Endodermal cell (in vitro differentiated cells): ENCODE data around the gene PHKA2. TPM values are rescaled to one million over a fixed set of nuclear protein-coding genes. Genes with fewer than 3 reads are reported as not detected.

Source experiments
- DNase-seq: peaks from one replicate; pipeline ENCODE4 v3.0.0-alpha.2; 2017
- H3K27ac ChIP-seq: 2 replicates; pipeline ENCODE4 v1.5.1; 2013; ENCODE audit warnings: mild to moderate bottlenecking, low read depth, low read length, moderate library complexity
- H3K27me3 ChIP-seq: 2 replicates; pipeline ENCODE4 v1.6.1; 2013; ENCODE audit warnings: mild to moderate bottlenecking, low read length, moderate library complexity; ENCODE audit not compliant: insufficient read depth, control insufficient read depth, poor library complexity, severe bottlenecking
- H3K36me3 ChIP-seq: 2 replicates; pipeline ENCODE4 v1.7.0; 2013; ENCODE audit warnings: mild to moderate bottlenecking, low read length, moderate library complexity; ENCODE audit not compliant: control insufficient read depth, insufficient read depth
- H3K4me1 ChIP-seq: one replicate; pipeline ENCODE4 v1.7.0; 2013; ENCODE audit warnings: low read length; ENCODE audit not compliant: control insufficient read depth, insufficient read depth
- H3K4me3 ChIP-seq: 2 replicates; pipeline ENCODE4 v1.5.1; 2013; ENCODE audit warnings: mild to moderate bottlenecking, low read length, moderate library complexity
- H3K9ac ChIP-seq: 2 replicates; pipeline ENCODE4 v1.6.1; 2013; ENCODE audit warnings: mild to moderate bottlenecking, low read length, moderate library complexity; ENCODE audit not compliant: poor library complexity, severe bottlenecking; ENCODE audit errors: extremely low read depth
- H3K9me3 ChIP-seq: 2 replicates; pipeline ENCODE4 v1.6.1; 2013; ENCODE audit warnings: mild to moderate bottlenecking, low read length, moderate library complexity; ENCODE audit not compliant: control insufficient read depth
- H3K27ac Mint-ChIP-seq: 2 replicates; pipeline ENCODE4 v1.8.0; 2020; ENCODE audit warnings: mixed read lengths
- H3K27me3 Mint-ChIP-seq: 2 replicates; pipeline ENCODE4 v1.8.0; 2021; ENCODE audit warnings: mild to moderate bottlenecking, mixed read lengths; ENCODE audit not compliant: insufficient read depth
- H3K36me3 Mint-ChIP-seq: 2 replicates; pipeline ENCODE4 v1.8.0; 2020; ENCODE audit warnings: low read depth, mixed read lengths
- H3K4me1 Mint-ChIP-seq: 2 replicates; pipeline ENCODE4 v1.8.0; 2020; ENCODE audit warnings: mixed read lengths
- H3K4me3 Mint-ChIP-seq: 2 replicates; pipeline ENCODE4 v1.8.0; 2020; ENCODE audit warnings: mild to moderate bottlenecking, moderate library complexity, mixed read lengths
- H3K9me3 Mint-ChIP-seq: 2 replicates; pipeline ENCODE4 v1.8.0; 2020; ENCODE audit warnings: mild to moderate bottlenecking, mixed read lengths
- WGBS, 2 experiments: methylation state at CpG; one replicate each; pipeline versions ENCODE4 v1.1.5 to v1.1.7; 2013; ENCODE audit warnings: missing lambda C conversion rate in 2 of 2, mixed read lengths in 1 of 2; ENCODE audit not compliant: insufficient coverage in 1 of 2, insufficient read length in 1 of 2; 5-methylcytosine and 5-hydroxymethylcytosine counted together
- total RNA-seq, 2 donors: library from RNA; stranded (reverse); fragmentation: NEBNext Ultra II Directional in 1 of 2; extraction: Animal tissue kit (Norgen Biotek cat#: 25700) in 1 of 2; gene quantifications; 2 replicates in 1 of 2; 3 replicates in 1 of 2; pipeline ENCODE4 v1.2.1, GENCODE V29; 2021
- TF ChIP-seq, protein P1 (sequence below): fragments of 200-600 bp; sonication (generic); conservative IDR thresholded peaks from 2 replicates; pipeline ENCODE4 v1.5.0; 2021; ENCODE audit warnings: antibody characterized with exemption, mild to moderate bottlenecking

The PHKA2 gene
- total RNA-seq, 2 donors from 2014 or later, result 32.5 to 33.0 TPM

DNA sequence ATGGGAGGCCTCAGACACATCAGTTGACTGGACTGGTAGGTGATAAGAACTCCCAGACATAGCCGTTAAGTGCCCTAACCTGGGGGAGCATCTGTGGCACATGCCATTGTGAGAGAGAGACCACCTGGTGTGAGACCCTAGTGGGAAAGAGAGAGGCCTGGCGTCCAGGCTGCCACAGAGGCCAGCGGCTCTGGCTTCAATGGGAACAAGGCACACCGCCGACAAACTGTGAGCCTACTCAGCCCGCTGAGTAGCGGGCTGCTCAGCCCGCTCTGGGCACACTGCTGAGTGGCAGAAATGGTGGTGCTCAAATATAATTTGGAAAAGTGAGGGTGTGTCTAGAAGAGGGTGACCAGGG, 34.0 kb downstream of the PHKA2 start:
- WGBS, 2 experiments, result 85% methylated on average over 8 of the region's 8 CpGs; no CpG with 5 or more reads in 1 of the 2 experiments
- H3K36me3 Mint-ChIP-seq, result peaks cover 30% of the 10 kb centered on the region
- TF ChIP-seq, protein P1, sequence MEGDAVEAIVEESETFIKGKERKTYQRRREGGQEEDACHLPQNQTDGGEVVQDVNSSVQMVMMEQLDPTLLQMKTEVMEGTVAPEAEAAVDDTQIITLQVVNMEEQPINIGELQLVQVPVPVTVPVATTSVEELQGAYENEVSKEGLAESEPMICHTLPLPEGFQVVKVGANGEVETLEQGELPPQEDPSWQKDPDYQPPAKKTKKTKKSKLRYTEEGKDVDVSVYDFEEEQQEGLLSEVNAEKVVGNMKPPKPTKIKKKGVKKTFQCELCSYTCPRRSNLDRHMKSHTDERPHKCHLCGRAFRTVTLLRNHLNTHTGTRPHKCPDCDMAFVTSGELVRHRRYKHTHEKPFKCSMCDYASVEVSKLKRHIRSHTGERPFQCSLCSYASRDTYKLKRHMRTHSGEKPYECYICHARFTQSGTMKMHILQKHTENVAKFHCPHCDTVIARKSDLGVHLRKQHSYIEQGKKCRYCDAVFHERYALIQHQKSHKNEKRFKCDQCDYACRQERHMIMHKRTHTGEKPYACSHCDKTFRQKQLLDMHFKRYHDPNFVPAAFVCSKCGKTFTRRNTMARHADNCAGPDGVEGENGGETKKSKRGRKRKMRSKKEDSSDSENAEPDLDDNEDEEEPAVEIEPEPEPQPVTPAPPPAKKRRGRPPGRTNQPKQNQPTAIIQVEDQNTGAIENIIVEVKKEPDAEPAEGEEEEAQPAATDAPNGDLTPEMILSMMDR, result no peak

DNA sequence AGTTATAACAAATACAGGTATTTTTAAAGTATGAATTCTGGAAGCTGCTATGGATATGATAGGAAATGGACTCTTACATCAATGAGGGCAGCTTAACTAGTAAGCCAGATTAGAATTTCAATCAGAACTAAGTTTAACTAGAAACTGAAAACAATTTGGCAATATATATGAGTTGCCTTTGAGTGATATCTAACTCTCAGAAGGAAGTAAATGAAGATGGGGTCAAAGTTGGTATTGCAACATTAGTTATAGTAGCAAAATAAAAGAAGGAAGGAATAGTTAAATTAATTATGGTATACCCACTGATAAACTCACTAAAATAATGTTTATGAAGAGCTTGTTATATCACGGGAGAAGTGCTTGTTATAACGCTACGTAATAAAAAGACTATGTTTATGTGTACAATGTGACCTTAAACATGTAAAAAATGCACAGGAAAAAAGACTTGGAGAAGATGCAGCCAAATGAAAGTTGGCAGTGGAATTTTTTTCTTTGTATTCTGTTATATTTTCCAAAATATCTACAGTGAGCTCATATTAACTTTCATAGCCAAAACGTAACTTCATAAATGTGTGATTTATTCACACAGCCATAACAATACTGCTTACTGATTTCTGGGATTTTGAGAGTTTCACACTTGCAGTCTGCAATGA, 34.5 kb downstream of the PHKA2 start:
- Histone ChIP-seq H3K4me3 (no peak overlapping the region), H3K27ac (no peak overlapping the region), H3K4me1 (no peaks in the 10 kb centered on the region), H3K27me3 (no peaks in the 10 kb centered on the region), H3K9ac (no peak overlapping the region), H3K9me3 (no peaks in the 10 kb centered on the region), H3K36me3 (no peaks in the 10 kb centered on the region)
- peaks cover 30% of the 10 kb centered on the region for H3K36me3 Mint-ChIP-seq
- 94% methylated on average over 4 of the region's 4 CpGs; no CpG with 5 or more reads in 1 of the 2 experiments for WGBS, 2 experiments
- no peaks in the 10 kb centered on the region for H3K27me3 Mint-ChIP-seq
- H3K27ac Mint-ChIP-seq, result no peak overlapping the region
- H3K4me1 Mint-ChIP-seq, result peaks cover 23% of the 10 kb centered on the region
- no peak overlapping the region for H3K4me3 Mint-ChIP-seq
- peaks cover 57% of the 10 kb centered on the region for H3K9me3 Mint-ChIP-seq
- TF ChIP-seq, protein P1, result no peak
- no peak for DNase-seq

More for the DNA sequence above, 34.0 kb downstream of the PHKA2 start:
- no peaks in the 10 kb centered on the region for H3K27me3 Mint-ChIP-seq
- H3K27ac Mint-ChIP-seq, result peak overlapping the region; percentile 61
- Histone ChIP-seq H3K9ac (no peak overlapping the region), H3K4me1 (no peaks in the 10 kb centered on the region), H3K9me3 (no peaks in the 10 kb centered on the region), H3K4me3 (no peak overlapping the region), H3K27me3 (no peaks in the 10 kb centered on the region), H3K27ac (no peak overlapping the region), H3K36me3 (no peaks in the 10 kb centered on the region)
- H3K4me1 Mint-ChIP-seq, result peaks cover 18% of the 10 kb centered on the region
- H3K4me3 Mint-ChIP-seq, result no peak overlapping the region
- H3K9me3 Mint-ChIP-seq, result peaks cover 56% of the 10 kb centered on the region
- DNase-seq, result peak; percentile 56

DNA sequence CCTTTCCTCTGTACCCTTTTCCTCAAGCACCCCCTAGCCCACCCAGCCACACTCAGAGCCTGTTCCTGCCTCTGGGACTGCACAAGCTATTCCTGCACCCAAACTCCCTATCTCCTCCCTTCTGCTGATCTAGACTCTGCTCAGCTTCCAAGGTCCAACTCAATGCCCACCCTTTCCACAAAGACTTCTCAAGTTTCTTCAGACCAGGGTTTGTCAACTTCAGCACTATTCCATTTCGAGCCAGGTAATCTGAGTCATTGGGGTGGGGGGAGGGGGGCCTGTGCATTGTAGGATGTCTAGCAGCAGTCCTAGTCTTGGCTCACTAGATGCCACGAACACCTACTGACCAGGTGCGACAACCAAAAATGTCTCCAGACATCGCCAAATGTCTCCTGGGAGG, 37.3 kb downstream of the PHKA2 start:
- no peaks in the 10 kb centered on the region for H3K4me1 ChIP-seq
- Mint-ChIP-seq H3K36me3 (peaks cover 32% of the 10 kb centered on the region), H3K4me1 (peaks cover 25% of the 10 kb centered on the region), H3K9me3 (peaks cover 63% of the 10 kb centered on the region), H3K27ac (no peak overlapping the region), H3K27me3 (no peaks in the 10 kb centered on the region), H3K4me3 (no peak overlapping the region)
- DNase-seq, result no peak
- TF ChIP-seq, protein P1, result no peak
- no peak overlapping the region for H3K9ac ChIP-seq
- H3K27ac ChIP-seq, result no peak overlapping the region
- H3K36me3 ChIP-seq, result no peaks in the 10 kb centered on the region
- H3K27me3 ChIP-seq, result no peaks in the 10 kb centered on the region
- WGBS, 2 experiments, result 80 to 95% methylated on average over 2 to 4 of the region's 4 CpGs
- H3K9me3 ChIP-seq, result no peaks in the 10 kb centered on the region
- no peak overlapping the region for H3K4me3 ChIP-seq
